GM23338 (cell line): ENCODE results near the gene FGGY. TPM values are rescaled to one million over a fixed set of nuclear protein-coding genes. Genes with fewer than 3 reads are reported as not detected.

Experiments
- ATAC-seq: fragments of 200-7000 bp; cut with Tn5 transposase; 3 replicates; pipeline ENCODE4 v1.9.1; 2020
- DNase-seq: peaks from one replicate; pipeline ENCODE4 v3.0.0-alpha.2; 2015; ENCODE audit warnings: low spot score
- H2AFZ ChIP-seq: fragments of 200-600 bp; sonication (generic); 2 replicates; pipeline ENCODE4 v1.8.0; 2016; ENCODE audit warnings: antibody characterized with exemption, mild to moderate bottlenecking, moderate library complexity
- H3F3A ChIP-seq: fragments of 200-600 bp; sonication (generic); replicated peaks from 2 replicates; pipeline ENCODE4 v1.8.0; 2017; ENCODE audit warnings: antibody characterized with exemption, mixed run types, low read depth
- H3K27ac ChIP-seq: fragments of 200-600 bp; sonication (generic); 2 replicates; pipeline ENCODE4 v1.6.1; 2016; ENCODE audit warnings: low read depth
- H3K27me3 ChIP-seq: fragments of 200-600 bp; sonication (generic); 2 replicates; pipeline ENCODE4 v1.8.0; 2016; ENCODE audit warnings: mild to moderate bottlenecking, mixed run types, moderate library complexity; ENCODE audit not compliant: insufficient read depth
- H3K36me3 ChIP-seq: fragments of 200-600 bp; sonication (generic); 2 replicates; pipeline ENCODE4 v1.8.0; 2016; ENCODE audit warnings: mild to moderate bottlenecking; ENCODE audit not compliant: insufficient read depth
- H3K4me1 ChIP-seq: fragments of 200-600 bp; sonication (generic); 2 replicates; pipeline ENCODE4 v1.8.0; 2016; ENCODE audit warnings: mild to moderate bottlenecking, moderate library complexity; ENCODE audit not compliant: insufficient read depth
- H3K4me2 ChIP-seq: fragments of 200-600 bp; sonication (generic); 2 replicates; pipeline ENCODE4 v1.7.1; 2017; ENCODE audit warnings: mixed run types
- H3K4me3 ChIP-seq: fragments of 200-600 bp; sonication (generic); 2 replicates; pipeline ENCODE4 v1.6.1; 2016; ENCODE audit warnings: mixed run types
- H3K79me2 ChIP-seq: fragments of 200-600 bp; sonication (generic); replicated peaks from 2 replicates; pipeline ENCODE4 v1.8.0; 2017; ENCODE audit warnings: mild to moderate bottlenecking; ENCODE audit not compliant: insufficient read depth
- H3K9me2 ChIP-seq: fragments of 200-600 bp; sonication (generic); 2 replicates; pipeline ENCODE4 v1.8.0; 2017; ENCODE audit not compliant: insufficient read depth
- H4K20me1 ChIP-seq: fragments of 200-600 bp; sonication (generic); replicated peaks from 2 replicates; pipeline ENCODE4 v1.8.0; 2017; ENCODE audit warnings: mild to moderate bottlenecking; ENCODE audit not compliant: insufficient read depth
- H3K27ac Mint-ChIP-seq: 2 replicates; pipeline ENCODE4 v1.8.0; 2020; ENCODE audit warnings: inconsistent platforms, mild to moderate bottlenecking, moderate library complexity, mixed read lengths
- H3K27me3 Mint-ChIP-seq: 3 replicates; pipeline ENCODE4 v1.8.0; 2022; ENCODE audit warnings: low read depth, mild to moderate bottlenecking, moderate library complexity, mixed read lengths, inconsistent platforms; ENCODE audit not compliant: insufficient read depth, poor library complexity
- H3K36me3 Mint-ChIP-seq: 3 replicates; pipeline ENCODE4 v1.8.0; 2021; ENCODE audit warnings: low read depth, mild to moderate bottlenecking, inconsistent platforms, moderate library complexity, mixed read lengths
- H3K4me1 Mint-ChIP-seq: 3 replicates; pipeline ENCODE4 v1.8.0; 2020; ENCODE audit warnings: mild to moderate bottlenecking, inconsistent platforms, mixed read lengths
- H3K4me3 Mint-ChIP-seq: 3 replicates; pipeline ENCODE4 v1.8.0; 2021; ENCODE audit warnings: moderate library complexity, mild to moderate bottlenecking, inconsistent platforms, mixed read lengths
- H3K9me3 Mint-ChIP-seq: 3 replicates; pipeline ENCODE4 v1.8.0; 2020; ENCODE audit warnings: moderate library complexity, mild to moderate bottlenecking, inconsistent platforms, mixed read lengths
- CREB1 ChIP-seq: fragments of 250-450 bp; sonication (Bioruptor Pico); IDR thresholded peaks from 2 replicates; pipeline ENCODE4 v1.5.0; 2020; ENCODE audit warnings: low read depth, mild to moderate bottlenecking, moderate library complexity
- NANOG ChIP-seq: IDR thresholded peaks from 2 replicates; pipeline ENCODE4 v1.6.1; 2016; ENCODE audit warnings: antibody characterized with exemption, borderline replicate concordance
- POLR2AphosphoS5 ChIP-seq: IDR thresholded peaks from 2 replicates; pipeline ENCODE4 v1.6.1; 2016; ENCODE audit warnings: antibody characterized with exemption, low read depth
- ZNF114 ChIP-seq: fragments of 250-450 bp; sonication (Bioruptor Pico); IDR thresholded peaks from 2 replicates; pipeline ENCODE4 v1.5.0; 2020; ENCODE audit warnings: mild to moderate bottlenecking, moderate library complexity
- polyA plus RNA-seq: library from polyadenylated mRNA; unstranded; fragments of >200 nt; fragmentation: Nextera tagmentation; extraction: Ambion mirVana; gene quantifications from 2 replicates; pipeline ENCODE4 v1.2.1, GENCODE V29; 2016
- total RNA-seq: library from RNA; depleted of rRNA; stranded (reverse); fragments of >200 nt; shearing (Covaris generic); gene quantifications from 2 replicates; pipeline ENCODE4 v1.2.3, GENCODE V29; 2014
- TF ChIP-seq, protein P1 (sequence below): fragments of 250-450 bp; sonication (Bioruptor Pico); IDR thresholded peaks from 2 replicates; pipeline ENCODE4 v1.5.0; 2020; ENCODE audit warnings: mild to moderate bottlenecking, moderate library complexity
- TF ChIP-seq, protein P2 (sequence below): IDR thresholded peaks from 2 replicates; pipeline ENCODE4 v1.6.1; 2016; ENCODE audit warnings: antibody characterized with exemption
- TF ChIP-seq, protein P3 (sequence below), 2 experiments: fragments of 200-600 bp in 1 of 2; sonication (generic) in 1 of 2; conservative IDR thresholded peaks; 2 replicates each; pipeline versions ENCODE4 v1.5.1 to v1.6.1; 2016 to 2017; ENCODE audit warnings: antibody characterized with exemption in 2 of 2, low read depth in 2 of 2, mild to moderate bottlenecking in 2 of 2, moderate library complexity in 1 of 2

FGGY gene
- total and polyA plus RNA-seq, 2 experiments from 2014 or later: 10.9 to 21.4 TPM

DNA sequence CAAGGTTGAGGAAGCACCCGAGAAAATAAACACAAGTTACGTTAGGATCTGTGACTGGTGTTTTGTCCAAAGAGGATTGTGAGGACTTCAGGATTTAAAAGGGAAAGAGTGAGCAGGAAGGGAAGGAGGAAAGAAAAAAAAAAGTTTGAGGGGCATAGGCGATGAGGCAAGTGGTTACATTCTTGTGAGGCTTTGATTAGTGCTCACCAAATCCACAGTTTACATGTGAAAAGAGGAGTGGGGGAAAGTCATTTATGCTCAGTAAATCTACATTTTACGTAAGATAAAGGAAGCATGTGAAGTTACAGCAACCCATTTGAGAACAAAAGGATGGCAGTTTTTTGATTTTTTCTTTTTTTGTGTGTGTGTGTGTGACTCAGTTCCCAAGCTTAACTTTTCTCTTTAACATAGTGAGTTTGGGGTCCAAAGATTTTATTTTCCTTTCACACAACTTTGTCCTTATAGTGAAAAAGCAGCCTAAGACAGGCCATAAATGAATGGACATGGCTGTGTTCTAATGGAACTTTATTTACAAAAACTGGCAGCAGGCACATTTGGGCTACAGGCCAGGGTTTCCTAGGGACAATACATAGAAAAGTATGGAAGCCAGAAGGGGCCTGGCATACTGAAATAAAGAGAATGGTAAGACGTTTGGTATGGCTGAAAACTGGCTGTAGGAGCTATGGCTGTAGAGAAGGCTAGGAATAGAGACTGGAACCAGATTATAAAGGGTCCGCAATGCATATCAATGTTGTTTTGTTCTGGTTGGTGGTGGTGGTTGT lies 121.7 kb downstream of the FGGY start:
- H3K4me2 ChIP-seq: peak overlapping the region; percentile 58
- no peak overlapping the region for H3K4me3 ChIP-seq
- no peaks in the 10 kb centered on the region for H3K27me3 ChIP-seq
- H3F3A ChIP-seq: no peaks in the 10 kb centered on the region
- no peaks in the 10 kb centered on the region for H3K36me3 Mint-ChIP-seq
- H3K27me3 Mint-ChIP-seq: no peaks in the 10 kb centered on the region
- peak overlapping the region; percentile 7; the same call in 1 of the 2 replicates for H3K27ac ChIP-seq
- H3K4me3 Mint-ChIP-seq: no peak overlapping the region
- ATAC-seq (peak; percentile 56), DNase-seq (peak; percentile 44)
- H3K9me3 Mint-ChIP-seq: no peaks in the 10 kb centered on the region
- TF ChIP-seq NANOG (peak; percentile 26; the same call in 1 of the 2 replicates), CREB1 (CRISPR knock-in tag) (no peak), POLR2AphosphoS5 (no peak)
- no peaks in the 10 kb centered on the region for H4K20me1 ChIP-seq
- H3K4me1 Mint-ChIP-seq: peaks cover 18% of the 10 kb centered on the region
- peak overlapping the region; percentile 52; the same call in 1 of the 2 replicates for H2AFZ ChIP-seq
- H3K27ac Mint-ChIP-seq: peak overlapping the region; percentile 25
- H3K9me2 ChIP-seq: peaks cover 7% of the 10 kb centered on the region; the same call in 1 of the 2 replicates
- peaks cover 14% of the 10 kb centered on the region for H3K4me1 ChIP-seq
- no peaks in the 10 kb centered on the region for H3K79me2 ChIP-seq
- H3K36me3 ChIP-seq: no peaks in the 10 kb centered on the region

DNA sequence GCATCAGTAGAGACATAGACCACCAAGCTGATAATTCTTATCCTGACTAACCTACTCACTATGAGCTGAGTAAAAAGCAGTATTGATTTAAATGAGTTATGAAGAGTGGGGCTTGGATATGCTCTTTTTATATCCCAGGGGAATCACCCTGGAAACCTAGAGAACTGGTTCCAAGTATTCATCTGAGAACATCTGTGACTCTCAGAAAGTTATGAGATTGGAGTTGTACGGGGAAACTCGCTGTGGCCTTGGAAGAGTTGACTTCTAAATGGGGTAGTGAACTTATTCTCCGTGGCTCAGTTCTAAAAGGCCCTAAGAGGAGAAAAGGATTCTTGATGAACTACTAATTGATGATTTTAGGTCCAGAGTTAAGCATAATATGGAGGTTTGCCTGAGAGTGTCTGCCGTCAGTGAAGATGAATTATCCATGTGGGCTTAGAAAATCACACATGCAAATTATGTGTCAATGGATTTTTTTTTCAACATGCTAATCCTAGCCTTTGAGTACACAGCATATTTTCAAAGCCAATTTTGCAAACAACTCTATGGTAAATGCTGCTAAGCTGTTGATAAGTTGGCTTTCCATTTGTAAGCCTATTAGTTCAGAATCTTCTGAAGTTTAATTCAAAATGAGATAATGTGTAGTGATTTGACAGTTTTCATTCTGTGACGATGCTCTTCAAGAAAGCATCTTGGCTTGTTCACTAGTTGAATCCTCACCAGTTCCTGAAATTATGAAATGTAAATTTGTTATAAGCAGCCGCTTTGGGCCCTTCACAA lies 122.7 kb downstream of the FGGY start:
- H4K20me1 ChIP-seq: no peaks in the 10 kb centered on the region
- H3K27me3 ChIP-seq: no peaks in the 10 kb centered on the region
- Mint-ChIP-seq H3K36me3 (no peaks in the 10 kb centered on the region), H3K9me3 (no peaks in the 10 kb centered on the region), H3K4me1 (peaks cover 18% of the 10 kb centered on the region), H3K4me3 (no peak overlapping the region), H3K27ac (peak overlapping the region; percentile 34; the same call in 1 of the 2 replicates), H3K27me3 (no peaks in the 10 kb centered on the region)
- H3K4me1 ChIP-seq: peaks cover 14% of the 10 kb centered on the region
- no peak overlapping the region for H2AFZ ChIP-seq
- TF ChIP-seq, protein P1, sequence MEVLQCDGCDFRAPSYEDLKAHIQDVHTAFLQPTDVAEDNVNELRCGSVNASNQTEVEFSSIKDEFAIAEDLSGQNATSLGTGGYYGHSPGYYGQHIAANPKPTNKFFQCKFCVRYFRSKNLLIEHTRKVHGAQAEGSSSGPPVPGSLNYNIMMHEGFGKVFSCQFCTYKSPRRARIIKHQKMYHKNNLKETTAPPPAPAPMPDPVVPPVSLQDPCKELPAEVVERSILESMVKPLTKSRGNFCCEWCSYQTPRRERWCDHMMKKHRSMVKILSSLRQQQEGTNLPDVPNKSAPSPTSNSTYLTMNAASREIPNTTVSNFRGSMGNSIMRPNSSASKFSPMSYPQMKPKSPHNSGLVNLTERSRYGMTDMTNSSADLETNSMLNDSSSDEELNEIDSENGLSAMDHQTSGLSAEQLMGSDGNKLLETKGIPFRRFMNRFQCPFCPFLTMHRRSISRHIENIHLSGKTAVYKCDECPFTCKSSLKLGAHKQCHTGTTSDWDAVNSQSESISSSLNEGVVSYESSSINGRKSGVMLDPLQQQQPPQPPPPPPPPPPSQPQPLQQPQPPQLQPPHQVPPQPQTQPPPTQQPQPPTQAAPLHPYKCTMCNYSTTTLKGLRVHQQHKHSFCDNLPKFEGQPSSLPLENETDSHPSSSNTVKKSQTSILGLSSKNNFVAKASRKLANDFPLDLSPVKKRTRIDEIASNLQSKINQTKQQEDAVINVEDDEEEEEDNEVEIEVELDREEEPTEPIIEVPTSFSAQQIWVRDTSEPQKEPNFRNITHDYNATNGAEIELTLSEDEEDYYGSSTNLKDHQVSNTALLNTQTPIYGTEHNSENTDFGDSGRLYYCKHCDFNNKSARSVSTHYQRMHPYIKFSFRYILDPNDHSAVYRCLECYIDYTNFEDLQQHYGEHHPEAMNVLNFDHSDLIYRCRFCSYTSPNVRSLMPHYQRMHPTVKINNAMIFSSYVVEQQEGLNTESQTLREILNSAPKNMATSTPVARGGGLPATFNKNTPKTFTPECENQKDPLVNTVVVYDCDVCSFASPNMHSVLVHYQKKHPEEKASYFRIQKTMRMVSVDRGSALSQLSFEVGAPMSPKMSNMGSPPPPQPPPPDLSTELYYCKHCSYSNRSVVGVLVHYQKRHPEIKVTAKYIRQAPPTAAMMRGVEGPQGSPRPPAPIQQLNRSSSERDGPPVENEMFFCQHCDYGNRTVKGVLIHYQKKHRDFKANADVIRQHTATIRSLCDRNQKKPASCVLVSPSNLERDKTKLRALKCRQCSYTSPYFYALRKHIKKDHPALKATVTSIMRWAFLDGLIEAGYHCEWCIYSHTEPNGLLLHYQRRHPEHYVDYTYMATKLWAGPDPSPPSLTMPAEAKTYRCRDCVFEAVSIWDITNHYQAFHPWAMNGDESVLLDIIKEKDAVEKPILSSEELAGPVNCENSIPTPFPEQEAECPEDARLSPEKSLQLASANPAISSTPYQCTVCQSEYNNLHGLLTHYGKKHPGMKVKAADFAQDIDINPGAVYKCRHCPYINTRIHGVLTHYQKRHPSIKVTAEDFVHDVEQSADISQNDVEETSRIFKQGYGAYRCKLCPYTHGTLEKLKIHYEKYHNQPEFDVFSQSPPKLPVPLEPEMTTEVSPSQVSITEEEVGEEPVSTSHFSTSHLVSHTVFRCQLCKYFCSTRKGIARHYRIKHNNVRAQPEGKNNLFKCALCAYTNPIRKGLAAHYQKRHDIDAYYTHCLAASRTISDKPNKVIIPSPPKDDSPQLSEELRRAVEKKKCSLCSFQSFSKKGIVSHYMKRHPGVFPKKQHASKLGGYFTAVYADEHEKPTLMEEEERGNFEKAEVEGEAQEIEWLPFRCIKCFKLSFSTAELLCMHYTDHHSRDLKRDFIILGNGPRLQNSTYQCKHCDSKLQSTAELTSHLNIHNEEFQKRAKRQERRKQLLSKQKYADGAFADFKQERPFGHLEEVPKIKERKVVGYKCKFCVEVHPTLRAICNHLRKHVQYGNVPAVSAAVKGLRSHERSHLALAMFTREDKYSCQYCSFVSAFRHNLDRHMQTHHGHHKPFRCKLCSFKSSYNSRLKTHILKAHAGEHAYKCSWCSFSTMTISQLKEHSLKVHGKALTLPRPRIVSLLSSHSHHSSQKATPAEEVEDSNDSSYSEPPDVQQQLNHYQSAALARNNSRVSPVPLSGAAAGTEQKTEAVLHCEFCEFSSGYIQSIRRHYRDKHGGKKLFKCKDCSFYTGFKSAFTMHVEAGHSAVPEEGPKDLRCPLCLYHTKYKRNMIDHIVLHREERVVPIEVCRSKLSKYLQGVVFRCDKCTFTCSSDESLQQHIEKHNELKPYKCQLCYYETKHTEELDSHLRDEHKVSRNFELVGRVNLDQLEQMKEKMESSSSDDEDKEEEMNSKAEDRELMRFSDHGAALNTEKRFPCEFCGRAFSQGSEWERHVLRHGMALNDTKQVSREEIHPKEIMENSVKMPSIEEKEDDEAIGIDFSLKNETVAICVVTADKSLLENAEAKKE (CRISPR knock-in tag): no peak
- TF ChIP-seq CREB1 (CRISPR knock-in tag) (no peak), POLR2AphosphoS5 (no peak), ZNF114 (CRISPR knock-in tag) (no peak)
- TF ChIP-seq, protein P2, sequence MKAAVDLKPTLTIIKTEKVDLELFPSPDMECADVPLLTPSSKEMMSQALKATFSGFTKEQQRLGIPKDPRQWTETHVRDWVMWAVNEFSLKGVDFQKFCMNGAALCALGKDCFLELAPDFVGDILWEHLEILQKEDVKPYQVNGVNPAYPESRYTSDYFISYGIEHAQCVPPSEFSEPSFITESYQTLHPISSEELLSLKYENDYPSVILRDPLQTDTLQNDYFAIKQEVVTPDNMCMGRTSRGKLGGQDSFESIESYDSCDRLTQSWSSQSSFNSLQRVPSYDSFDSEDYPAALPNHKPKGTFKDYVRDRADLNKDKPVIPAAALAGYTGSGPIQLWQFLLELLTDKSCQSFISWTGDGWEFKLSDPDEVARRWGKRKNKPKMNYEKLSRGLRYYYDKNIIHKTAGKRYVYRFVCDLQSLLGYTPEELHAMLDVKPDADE: no peak
- TF ChIP-seq, protein P3, sequence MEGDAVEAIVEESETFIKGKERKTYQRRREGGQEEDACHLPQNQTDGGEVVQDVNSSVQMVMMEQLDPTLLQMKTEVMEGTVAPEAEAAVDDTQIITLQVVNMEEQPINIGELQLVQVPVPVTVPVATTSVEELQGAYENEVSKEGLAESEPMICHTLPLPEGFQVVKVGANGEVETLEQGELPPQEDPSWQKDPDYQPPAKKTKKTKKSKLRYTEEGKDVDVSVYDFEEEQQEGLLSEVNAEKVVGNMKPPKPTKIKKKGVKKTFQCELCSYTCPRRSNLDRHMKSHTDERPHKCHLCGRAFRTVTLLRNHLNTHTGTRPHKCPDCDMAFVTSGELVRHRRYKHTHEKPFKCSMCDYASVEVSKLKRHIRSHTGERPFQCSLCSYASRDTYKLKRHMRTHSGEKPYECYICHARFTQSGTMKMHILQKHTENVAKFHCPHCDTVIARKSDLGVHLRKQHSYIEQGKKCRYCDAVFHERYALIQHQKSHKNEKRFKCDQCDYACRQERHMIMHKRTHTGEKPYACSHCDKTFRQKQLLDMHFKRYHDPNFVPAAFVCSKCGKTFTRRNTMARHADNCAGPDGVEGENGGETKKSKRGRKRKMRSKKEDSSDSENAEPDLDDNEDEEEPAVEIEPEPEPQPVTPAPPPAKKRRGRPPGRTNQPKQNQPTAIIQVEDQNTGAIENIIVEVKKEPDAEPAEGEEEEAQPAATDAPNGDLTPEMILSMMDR (conservative IDR thresholded peaks at IDR 0.05; ENCODE audit: low read depth in 2 of 2): no peak
- no peak overlapping the region for H3K27ac ChIP-seq
- ATAC-seq (no peak), DNase-seq (no peak)
- H3K79me2 ChIP-seq: no peaks in the 10 kb centered on the region
- H3K4me2 ChIP-seq: 0 out of 2 replicates have a peak overlapping the region, but pooled peaks have one; percentile 58
- H3F3A ChIP-seq: no peaks in the 10 kb centered on the region
- no peak overlapping the region for H3K4me3 ChIP-seq
- H3K36me3 ChIP-seq: no peaks in the 10 kb centered on the region
- peaks cover 9% of the 10 kb centered on the region; the same call in 1 of the 2 replicates for H3K9me2 ChIP-seq
